H1 (cell line): ENCODE measurements around the gene C1RL. TPM values are rescaled to one million over a fixed set of nuclear protein-coding genes. Genes with fewer than 3 reads are reported as not detected.

Source experiments
- CTCF ChIA-PET: fragments of 300-600 bp; sonication (Branson Sonifier 250); formaldehyde crosslinking; loops from one replicate; lab custom pipeline; 2021; ENCODE audit not compliant: partially characterized antibody; lab: Charles Lee
- POLR2A ChIA-PET: fragments of 300-600 bp; sonication (Branson Sonifier 250); formaldehyde crosslinking; loops from one replicate; lab custom pipeline; 2021; ENCODE audit warnings: inconsistent platforms; ENCODE audit not compliant: partially characterized antibody; lab: Charles Lee
- DNase-seq, 2 experiments: peaks; one replicate each; pipeline versions ENCODE4 v3.0.0 to v3.0.0-alpha.2; 2010 to 2022; ENCODE audit warnings: low spot score in 2 of 2, low read depth in 1 of 2, mixed read lengths in 1 of 2
- FAIRE-seq: peaks from 2 replicates; lab custom pipeline; 2011; peaks lifted over from hg19 to GRCh38; lab: Jason Lieb, UNC
- H2AFZ ChIP-seq: 2 replicates; pipeline ENCODE4 v1.8.1; 2012; ENCODE audit warnings: low read length, inconsistent platforms
- H2AK5ac ChIP-seq: 2 replicates; pipeline ENCODE4 v1.6.1; 2013; ENCODE audit warnings: low read depth, low read length
- H2BK120ac ChIP-seq: replicated peaks from 2 replicates; pipeline ENCODE3; 2013; ENCODE audit warnings: low read depth, low read length, inconsistent platforms
- H2BK12ac ChIP-seq: 2 replicates; pipeline ENCODE4 v1.6.1; 2013; ENCODE audit warnings: low read depth, low read length
- H2BK15ac ChIP-seq: 2 replicates; pipeline ENCODE4 v1.6.1; 2013; ENCODE audit warnings: low read length
- H2BK20ac ChIP-seq: 2 replicates; pipeline ENCODE4 v1.6.1; 2013; ENCODE audit warnings: low read length
- H2BK5ac ChIP-seq: 2 replicates; pipeline ENCODE4 v1.6.1; 2013; ENCODE audit warnings: low read depth, low read length
- H3K14ac ChIP-seq: 2 replicates; pipeline ENCODE4 v1.6.1; 2013; ENCODE audit warnings: inconsistent platforms; ENCODE audit not compliant: insufficient read length
- H3K18ac ChIP-seq: 2 replicates; pipeline ENCODE4 v1.6.1; 2013; ENCODE audit warnings: low read length; ENCODE audit errors: extremely low read depth
- H3K23ac ChIP-seq: 2 replicates; pipeline ENCODE4 v1.6.1; 2013; ENCODE audit warnings: inconsistent platforms; ENCODE audit not compliant: insufficient read length
- H3K23me2 ChIP-seq: 2 replicates; pipeline ENCODE4 v1.6.1; 2013; ENCODE audit warnings: low read depth, low read length
- H3K27ac ChIP-seq: 2 replicates; pipeline ENCODE4 v1.6.1; 2011; ENCODE audit warnings: low read depth, low read length, inconsistent platforms
- H3K27me3 ChIP-seq, 4 experiments: replicated peaks in 1 of 4; 1 replicate in 1 of 4; 2 replicates in 3 of 4; pipeline versions ENCODE4 v1.6.1 to v1.8.1; 2011 to 2013; ENCODE audit warnings: low read length in 3 of 4, mild to moderate bottlenecking in 3 of 4, inconsistent platforms in 2 of 4, mixed read lengths in 2 of 4, moderate library complexity in 1 of 4; ENCODE audit not compliant: control insufficient read depth in 3 of 4, insufficient read depth in 3 of 4; ENCODE audit errors: extremely low read depth in 1 of 4
- H3K36me3 ChIP-seq, 4 experiments: 2 replicates each; pipeline versions ENCODE4 v1.6.1 to v1.8.1; 2011 to 2013; ENCODE audit warnings: mild to moderate bottlenecking in 4 of 4, low read length in 3 of 4, moderate library complexity in 2 of 4, control low read depth in 1 of 4, inconsistent platforms in 1 of 4; ENCODE audit not compliant: insufficient read depth in 4 of 4, control insufficient read depth in 2 of 4
- H3K4ac ChIP-seq: replicated peaks from 2 replicates; pipeline ENCODE3; 2013; ENCODE audit warnings: low read length, low read depth, mixed read lengths, inconsistent platforms; ENCODE audit not compliant: insufficient read length
- H3K4me1 ChIP-seq, 4 experiments: replicated peaks in 1 of 4; 1 replicate in 1 of 4; 2 replicates in 3 of 4; pipeline versions ENCODE4 v1.6.1 to v1.8.1; 2011 to 2013; ENCODE audit warnings: low read length in 3 of 4, inconsistent platforms in 2 of 4, mixed read lengths in 1 of 4; ENCODE audit not compliant: insufficient read depth in 4 of 4, control insufficient read depth in 3 of 4
- H3K4me2 ChIP-seq, 2 experiments: 2 replicates each; pipeline versions ENCODE4 v1.6.1 to v1.8.1; 2011 to 2013; ENCODE audit warnings: low read depth in 2 of 2, low read length in 2 of 2, control low read depth in 1 of 2, inconsistent platforms in 1 of 2, mild to moderate bottlenecking in 1 of 2; ENCODE audit not compliant: insufficient read depth in 1 of 2
- H3K4me3 ChIP-seq, 4 experiments: fragments of 200-600, 300-600 bp in 1 of 4; sonication (generic), shearing (Covaris generic), sonication (Bioruptor Twin) in 1 of 4; 2 replicates each; pipeline versions ENCODE4 v1.5.1 to v1.8.1; 2011 to 2016; ENCODE audit warnings: low read length in 4 of 4, low read depth in 3 of 4, control low read depth in 2 of 4, inconsistent platforms in 2 of 4, mild to moderate bottlenecking in 2 of 4, mixed read lengths in 1 of 4, moderate library complexity in 1 of 4; ENCODE audit not compliant: insufficient read depth in 2 of 4; ENCODE audit errors: extremely low read depth in 1 of 4
- H3K56ac ChIP-seq: replicated peaks from 2 replicates; pipeline ENCODE3; 2013; ENCODE audit warnings: low read depth, mild to moderate bottlenecking, mixed read lengths, low read length, inconsistent platforms; ENCODE audit not compliant: insufficient read length
- H3K79me1 ChIP-seq: 2 replicates; pipeline ENCODE4 v1.6.1; 2013; ENCODE audit warnings: low read depth, low read length, control low read depth
- H3K79me2 ChIP-seq, 2 experiments: 2 replicates each; pipeline versions ENCODE4 v1.6.1 to v1.8.1; 2012 to 2013; ENCODE audit warnings: low read length in 2 of 2, mild to moderate bottlenecking in 2 of 2, inconsistent platforms in 1 of 2; ENCODE audit not compliant: insufficient read depth in 2 of 2, control insufficient read depth in 1 of 2
- H3K9ac ChIP-seq, 4 experiments: replicated peaks in 1 of 4; 1 replicate in 1 of 4; 2 replicates in 3 of 4; pipeline versions ENCODE4 v1.6.1 to v1.8.1; 2011 to 2013; ENCODE audit warnings: low read depth in 3 of 4, low read length in 3 of 4, control low read depth in 2 of 4, mild to moderate bottlenecking in 2 of 4, moderate library complexity in 2 of 4, inconsistent platforms in 1 of 4; ENCODE audit errors: extremely low read depth in 1 of 4
- H3K9me3 ChIP-seq, 2 experiments: 2 replicates each; pipeline versions ENCODE4 v1.6.1 to v1.8.1; 2012 to 2013; ENCODE audit warnings: mild to moderate bottlenecking in 2 of 2, moderate library complexity in 2 of 2, control low read depth in 1 of 2, inconsistent platforms in 1 of 2, low read depth in 1 of 2, low read length in 1 of 2, mixed read lengths in 1 of 2; ENCODE audit not compliant: insufficient read depth in 2 of 2
- H4K20me1 ChIP-seq, 2 experiments: replicated peaks in 1 of 2; 2 replicates each; pipeline versions ENCODE3 to v1.8.1; 2011 to 2013; ENCODE audit warnings: inconsistent platforms in 2 of 2, low read length in 2 of 2, mild to moderate bottlenecking in 1 of 2; ENCODE audit not compliant: insufficient read depth in 2 of 2, control insufficient read depth in 1 of 2
- H4K5ac ChIP-seq: 2 replicates; pipeline ENCODE4 v1.6.1; 2013; ENCODE audit warnings: low read length, low read depth, mixed read lengths, inconsistent platforms; ENCODE audit not compliant: insufficient read length
- H4K8ac ChIP-seq: 2 replicates; pipeline ENCODE4 v1.8.0; 2013; ENCODE audit warnings: mild to moderate bottlenecking, moderate library complexity, low read length, inconsistent platforms; ENCODE audit not compliant: insufficient read depth; ENCODE audit errors: extremely low read depth
- H4K91ac ChIP-seq: replicated peaks from 2 replicates; pipeline ENCODE3; 2013; ENCODE audit warnings: low read length, mixed read lengths, inconsistent platforms; ENCODE audit not compliant: insufficient read length
- BACH1 ChIP-seq: IDR thresholded peaks from 2 replicates; pipeline ENCODE4 v1.6.1; 2012; ENCODE audit warnings: low read length, improper control_type of control experiment
- CBX8 ChIP-seq: fragments of 300-800, 300-1000 bp; sonication (generic); IDR thresholded peaks from 2 replicates; pipeline ENCODE4 v1.7.1; 2016; ENCODE audit warnings: low read depth, low read length, borderline replicate concordance
- CHD1 ChIP-seq: IDR thresholded peaks from 2 replicates; pipeline ENCODE4 v1.6.1; 2012; ENCODE audit warnings: low read depth, low read length, improper control_type of control experiment
- HDAC6 ChIP-seq: IDR thresholded peaks from one replicate; pipeline ENCODE4 v1.7.1; 2012; ENCODE audit warnings: low read depth, mild to moderate bottlenecking, inconsistent platforms, low read length, moderate library complexity
- JUN ChIP-seq: IDR thresholded peaks from 2 replicates; pipeline ENCODE4 v1.6.1; 2011; ENCODE audit warnings: low read depth, mild to moderate bottlenecking, improper control_type of control experiment, low read length
- MAX ChIP-seq: IDR thresholded peaks from 2 replicates; pipeline ENCODE4 v1.6.1; 2012; ENCODE audit warnings: inconsistent platforms
- POU5F1 ChIP-seq: IDR thresholded peaks from 2 replicates; pipeline ENCODE4 v1.6.1; 2011; ENCODE audit warnings: low read depth, mild to moderate bottlenecking, low read length, moderate library complexity
- RNF2 ChIP-seq: fragments of 200-900, 300-1000 bp; sonication (generic); IDR thresholded peaks from 2 replicates; pipeline ENCODE4 v1.7.1; 2016; ENCODE audit warnings: borderline replicate concordance, low read depth, mild to moderate bottlenecking, antibody characterized with exemption, low read length; ENCODE audit not compliant: poor library complexity, severe bottlenecking; ENCODE audit errors: missing control alignments
- SUZ12 ChIP-seq: fragments of 200-600 bp; sonication (generic); IDR thresholded peaks from 2 replicates; pipeline ENCODE4 v1.6.1; 2012; ENCODE audit warnings: mild to moderate bottlenecking, inconsistent platforms, low read length, moderate library complexity, mixed read lengths
- TCF12 ChIP-seq: IDR thresholded peaks from 2 replicates; pipeline ENCODE4 v1.6.1; 2011; ENCODE audit warnings: low read depth, mild to moderate bottlenecking, low read length
- TEAD4 ChIP-seq: IDR thresholded peaks from 2 replicates; pipeline ENCODE4 v1.6.1; 2012; ENCODE audit warnings: low read depth, low read length, inconsistent platforms, mixed read lengths
- YY1 ChIP-seq: IDR thresholded peaks from 2 replicates; pipeline ENCODE4 v1.6.1; 2011; ENCODE audit warnings: low read depth, mild to moderate bottlenecking, low read length
- WGBS, 2 experiments: shearing (Covaris generic) in 1 of 2; methylation state at CpG; one replicate each; pipeline versions ENCODE4 v1.1.6 to v1.1.7; 2013 to 2015; ENCODE audit warnings: low lambda C conversion rate in 2 of 2, mixed read lengths in 2 of 2, inconsistent platforms in 1 of 2, low coverage in 1 of 2, missing lambda C conversion rate in 1 of 2; ENCODE audit not compliant: insufficient replicate concordance in 2 of 2, insufficient coverage in 1 of 2, insufficient read length in 1 of 2; ENCODE audit errors: extremely low coverage in 1 of 2, missing lambda C conversion rate in 1 of 2; 5-methylcytosine and 5-hydroxymethylcytosine counted together
- polyA plus RNA-seq, 7 experiments: library from polyadenylated mRNA; depleted of rRNA in 3 of 7; stranded (reverse) in 5 of 7; unstranded in 2 of 7; fragments of >200 nt in 5 of 7; fragments of 200-250 nt in 2 of 7; gene quantifications; 1 replicate in 5 of 7; 2 replicates in 1 of 7; 4 replicates in 1 of 7; pipeline versions ENCODE4 v1.2.1 to v1.2.3, GENCODE V29; 2011 to 2013; ENCODE audit warnings: missing spikeins in 2 of 7, mixed read lengths in 2 of 7
- total RNA-seq: library from RNA; stranded (reverse); fragmentation: NEBNext Ultra II Directional; extraction: Animal tissue kit (Norgen Biotek cat#: 25700); gene quantifications from 2 replicates; pipeline ENCODE4 v1.2.1, GENCODE V29; 2021

The C1RL gene
- total and polyA plus RNA-seq, 2 of the 8 experiments (the other 6 are each of a cell fraction or from before 2014, with no cell fraction given): 11.4 to 15.5 TPM

DNA sequence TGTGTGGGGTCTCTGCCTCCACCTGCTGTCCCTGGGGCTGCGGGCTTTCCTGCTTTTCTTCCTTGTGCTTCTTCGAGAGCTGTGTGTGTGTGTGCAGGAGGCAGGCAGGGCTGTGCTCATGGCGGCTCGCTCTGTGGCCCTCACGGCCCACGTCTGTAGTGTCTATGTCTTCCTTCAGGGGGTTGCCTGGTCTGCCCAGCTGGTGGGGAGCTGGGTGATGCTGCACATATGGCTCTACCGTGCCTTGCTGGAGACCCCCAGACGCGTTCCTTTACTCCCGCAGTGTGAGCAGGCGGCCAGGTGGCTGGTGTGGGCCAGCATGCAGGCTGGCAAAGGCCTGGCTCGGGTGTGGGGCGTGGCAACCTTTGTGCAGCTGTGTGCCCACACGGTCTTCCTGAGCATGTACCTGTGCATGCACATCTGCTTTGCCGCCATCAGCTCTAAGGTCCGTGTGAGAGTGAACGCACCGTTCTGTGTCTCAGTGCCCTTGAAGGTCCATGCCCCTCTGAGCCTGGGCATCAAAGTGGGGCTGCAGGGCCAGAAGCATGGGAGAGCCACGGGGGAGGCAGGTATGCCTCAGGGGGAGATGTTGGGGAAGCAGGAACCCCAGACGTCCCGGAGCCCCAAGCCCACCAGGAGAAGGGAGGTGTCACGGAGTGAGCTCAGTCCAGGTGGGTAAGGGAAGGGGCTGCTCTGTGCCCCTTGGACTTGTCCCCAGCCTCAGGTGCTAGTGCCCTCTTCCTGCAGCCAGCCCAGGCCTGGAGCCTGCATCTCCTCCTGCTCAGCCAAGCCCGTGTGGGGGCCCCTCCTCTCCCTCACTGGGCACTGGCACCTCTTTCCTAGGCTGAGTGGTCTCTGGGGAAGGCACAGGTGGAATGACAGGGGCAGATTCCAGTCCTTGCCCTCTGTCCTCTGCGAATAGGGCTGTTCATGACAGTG is 47.5 kb upstream of the C1RL start:
- no peak overlapping the region for H3K4me3 ChIP-seq
- CTCF ChIA-PET: interaction anchor here (1.1 to 10.0 kb wide), 4 partner anchors 9 to 287 kb away, joined by 3 to 151 read pairs (median 4); partner anchors contain the start of gene C1S
- H4K20me1 ChIP-seq: no peaks in the 10 kb centered on the region
- H2BK12ac ChIP-seq: no peak overlapping the region
- no peak overlapping the region for H2BK120ac ChIP-seq
- H2BK5ac ChIP-seq: no peak overlapping the region
- no peaks in the 10 kb centered on the region; the same call in 1 of the 2 replicates for H3K23me2 ChIP-seq
- no peak overlapping the region for H3K23ac ChIP-seq
- no peaks in the 10 kb centered on the region for H3K79me2 ChIP-seq
- H2AK5ac ChIP-seq: no peak overlapping the region
- H3K4me1 ChIP-seq: no peaks in the 10 kb centered on the region
- no peak overlapping the region for H2AFZ ChIP-seq
- H3K14ac ChIP-seq: no peak overlapping the region
- POLR2A ChIA-PET: no interaction called here
- FAIRE-seq (no peak), DNase-seq (no peak)
- no peak overlapping the region for H3K4ac ChIP-seq
- no peaks in the 10 kb centered on the region for H3K27me3 ChIP-seq
- H3K18ac ChIP-seq: no peak overlapping the region
- H3K4me2 ChIP-seq: no peak overlapping the region
- WGBS, 2 experiments: 92% methylated on average over 23 of the region's 24 CpGs; no CpG with 5 or more reads in 1 of the 2 experiments
- no peak overlapping the region for H4K8ac ChIP-seq
- H3K56ac ChIP-seq: no peak overlapping the region
- no peak overlapping the region for H2BK20ac ChIP-seq
- H3K9ac ChIP-seq: no peak overlapping the region
- H3K27ac ChIP-seq: no peak overlapping the region
- no peaks in the 10 kb centered on the region; a peak in 3 of 8 replicates for H3K36me3 ChIP-seq
- H4K91ac ChIP-seq: no peak overlapping the region
- no peak overlapping the region for H4K5ac ChIP-seq
- H2BK15ac ChIP-seq: no peak overlapping the region
- no peaks in the 10 kb centered on the region for H3K9me3 ChIP-seq
- H3K79me1 ChIP-seq: no peaks in the 10 kb centered on the region; the same call in 1 of the 2 replicates
- no peak for TF ChIP-seq TCF12
- no peak for TF ChIP-seq SUZ12
- TF ChIP-seq CBX8: no peak
- no peak for TF ChIP-seq POU5F1
- no peak for TF ChIP-seq TEAD4
- TF ChIP-seq HDAC6: no peak
- no peak for TF ChIP-seq CHD1
- TF ChIP-seq JUN: no peak
- TF ChIP-seq BACH1: no peak
- no peak for TF ChIP-seq RNF2
- no peak for TF ChIP-seq MAX
- TF ChIP-seq YY1: no peak
